EL (cell line): ENCODE results near the gene P3H2.
"Not testable (repeated sequence)": the region's sequence is repeated elsewhere in the genome, so short reads cannot be mapped to it uniquely, and the experiment has no call there.

ENCODE experiments used
- DNase-seq: peaks from one replicate; pipeline ENCODE4 v3.0.0-alpha.2; 2016

Gene P3H2

GRCh38 chr3:190083635-190084034, 37.1 kb downstream of the P3H2 start:
- DNase-seq, result no peak

- DNase-seq, result no peak
Observed at GRCh38 chr3:190081389-190081788, 39.3 kb downstream of the P3H2 start.

DNA sequence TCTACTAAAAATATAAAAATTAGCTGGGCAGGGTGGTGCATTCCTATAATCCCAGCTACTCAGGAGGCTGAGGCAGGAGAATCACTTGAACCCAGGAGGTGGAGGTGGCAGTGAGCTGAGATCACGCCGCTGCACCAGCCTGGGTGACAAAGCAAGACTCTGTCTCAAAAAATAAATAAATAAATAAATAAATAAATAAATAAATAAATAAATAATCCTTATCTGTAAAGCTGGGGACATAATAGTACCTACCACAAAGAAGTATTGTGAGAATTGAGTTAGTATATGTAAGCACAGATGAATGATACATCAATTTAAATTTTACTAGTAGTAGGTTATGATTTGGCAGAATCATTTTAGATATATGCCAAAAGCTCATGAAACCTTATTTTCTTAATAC, 41.5 kb downstream of the P3H2 start:
- DNase-seq, result not testable (repeated sequence)

GRCh38 chr3:190077395-190078045, 43.2 kb downstream of the P3H2 start:
- peak; percentile 21 for DNase-seq

DNA sequence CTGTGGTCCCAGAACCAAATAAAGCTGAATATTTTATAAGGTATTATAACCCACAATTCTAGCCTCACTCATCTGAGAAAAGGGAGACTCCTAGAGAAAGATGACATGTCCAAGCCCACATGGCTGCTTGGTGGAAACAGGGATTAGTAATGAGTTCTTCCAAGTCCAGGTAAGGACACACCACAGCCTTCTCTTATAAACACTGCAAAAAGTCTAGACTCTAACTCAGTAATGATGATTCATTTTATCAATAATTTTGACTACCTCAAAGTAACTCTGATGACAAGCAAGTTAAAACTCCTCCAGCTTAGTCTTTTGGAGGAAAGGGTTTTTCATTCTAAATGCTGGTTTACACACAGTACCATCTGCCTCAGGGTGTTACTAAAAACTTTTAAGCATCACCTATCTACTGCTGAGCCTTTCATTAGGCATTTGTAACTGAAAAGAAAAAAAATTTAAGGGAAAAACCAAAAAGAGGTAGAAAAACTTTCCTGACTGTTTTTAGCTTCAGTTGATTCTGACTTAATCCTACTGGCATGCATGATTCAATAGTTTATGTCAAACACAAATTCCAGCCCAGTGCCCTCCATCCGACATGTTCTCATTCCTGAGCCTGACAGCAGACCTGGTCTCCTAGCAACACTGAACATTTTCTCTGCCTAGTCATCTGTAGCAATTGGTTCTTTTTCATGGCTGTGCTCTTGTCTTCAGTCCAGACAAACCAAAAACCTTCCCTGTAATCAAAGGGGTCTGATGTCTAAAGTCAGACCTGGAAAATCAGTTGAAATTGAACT, 43.9 kb downstream of the P3H2 start:
- DNase-seq, result peak; percentile 98

DNA sequence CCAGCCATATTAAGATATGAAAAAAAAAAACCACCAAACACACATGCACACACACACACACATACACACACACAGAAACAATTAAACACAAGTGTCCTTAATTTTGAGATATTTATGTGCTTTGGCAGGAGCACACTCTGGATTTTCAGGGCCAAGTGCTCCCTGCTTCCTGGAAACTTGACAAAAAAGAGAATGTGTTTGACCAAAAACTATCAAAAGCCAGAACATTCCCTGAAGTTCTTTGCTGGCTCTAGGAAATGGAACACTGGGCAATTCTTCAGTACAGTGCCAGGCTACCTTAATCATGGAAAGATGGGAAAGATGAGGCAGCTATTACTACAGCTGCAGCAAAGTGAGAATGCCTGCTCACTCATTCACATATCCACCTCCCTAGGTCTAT, 44.6 kb downstream of the P3H2 start:
- peak; percentile 19 for DNase-seq

- DNase-seq, result no peak
Observed at GRCh38 chr3:190074817-190075216, 45.9 kb downstream of the P3H2 start.

DNA sequence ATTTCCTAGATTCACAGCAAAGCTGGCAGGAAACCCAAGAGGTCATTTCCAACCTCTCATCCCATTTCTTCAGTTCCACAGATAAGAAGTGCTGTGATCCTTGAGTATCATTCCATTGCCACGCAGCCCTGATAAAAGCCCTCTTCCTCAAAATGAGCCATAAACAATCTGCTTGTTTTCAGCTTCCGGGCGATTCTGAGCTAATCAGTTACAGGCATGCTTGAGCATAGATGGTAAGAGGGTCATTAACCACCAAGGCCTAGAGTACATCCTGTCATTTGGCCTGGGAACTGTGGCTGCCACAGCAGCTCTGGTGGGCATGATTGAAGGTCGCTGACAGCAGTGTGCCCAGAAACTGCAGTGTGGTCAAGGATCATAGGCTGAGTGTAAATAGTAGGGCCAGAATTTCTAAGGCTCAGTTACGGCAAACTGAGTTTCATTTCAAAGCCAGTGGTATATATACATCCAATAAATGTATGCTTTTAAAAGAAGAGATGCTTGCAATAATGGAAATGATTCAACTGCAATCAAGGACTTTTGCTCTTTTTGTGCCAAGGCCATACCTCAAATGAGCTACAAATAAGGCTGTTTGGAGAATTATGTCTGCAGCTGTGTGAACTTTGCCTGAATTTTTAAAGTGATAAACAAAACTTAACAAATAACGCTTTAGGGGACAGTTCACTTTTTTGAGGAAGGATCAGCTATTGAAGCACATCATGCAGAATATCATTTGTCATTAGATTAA, 47.3 kb downstream of the P3H2 start:
- DNase-seq, result no peak

GRCh38 chr3:190072856-190073255, 47.8 kb downstream of the P3H2 start:
- DNase-seq, result no peak

- not testable (repeated sequence) for DNase-seq
Observed at GRCh38 chr3:190071921-190072320, 48.8 kb downstream of the P3H2 start.

DNA sequence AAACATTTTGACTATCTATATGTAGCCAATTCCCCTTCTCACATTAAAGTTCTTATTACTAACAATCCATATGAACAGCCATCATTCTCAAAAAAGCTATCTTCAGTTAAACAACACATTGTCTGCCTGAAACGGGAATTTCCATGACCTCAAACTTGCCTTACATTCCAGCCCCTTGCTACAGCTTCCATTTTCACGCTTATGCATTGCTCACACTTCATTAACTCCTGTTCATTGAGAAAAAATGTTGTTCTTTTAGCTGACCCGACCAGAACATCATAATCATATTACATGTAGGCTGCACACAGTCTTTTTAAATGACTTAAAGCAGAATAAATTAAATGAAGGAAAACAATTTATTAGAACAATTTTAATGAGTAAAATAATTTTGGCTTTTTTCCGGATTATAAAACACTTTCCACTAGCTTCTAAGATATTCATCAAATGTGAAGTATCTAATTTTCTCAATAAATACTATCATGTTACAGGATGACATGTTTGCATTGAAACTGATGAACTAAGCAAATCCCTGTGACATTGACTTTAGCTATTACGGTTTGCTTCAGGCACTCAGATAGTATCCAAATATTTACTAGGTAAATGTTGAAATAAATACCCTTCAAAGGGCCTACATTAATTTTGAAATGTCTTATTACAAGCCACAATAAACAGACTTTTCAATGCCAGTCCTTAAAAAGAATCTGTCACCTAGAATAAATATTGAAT, 49.9 kb downstream of the P3H2 start:
- DNase-seq, result peak; percentile 39

DNA sequence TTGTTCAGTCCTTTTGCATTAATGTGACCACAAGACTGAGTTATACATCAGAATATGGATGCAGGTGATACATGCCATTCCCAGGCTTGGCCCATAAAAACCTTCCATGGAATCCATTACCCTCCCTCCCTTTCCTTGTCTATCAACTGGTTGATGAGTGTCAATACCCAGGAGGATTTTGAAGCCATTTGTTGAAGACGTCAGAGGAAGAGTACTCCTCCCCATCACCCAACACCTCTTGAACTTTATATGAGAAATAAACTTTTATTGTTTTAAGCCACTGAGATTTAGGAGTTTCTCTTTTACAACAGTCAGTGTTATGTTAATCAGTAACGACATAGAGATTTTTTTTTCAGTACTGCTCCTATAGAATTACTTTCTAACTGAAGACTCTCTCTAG, 55.5 kb downstream of the P3H2 start:
- DNase-seq, result no peak

GRCh38 chr3:190064659-190065058, 56.0 kb downstream of the P3H2 start:
- no peak for DNase-seq

- DNase-seq, result peak; percentile 91
Observed at GRCh38 chr3:190064112-190064511, 56.6 kb downstream of the P3H2 start.

DNA sequence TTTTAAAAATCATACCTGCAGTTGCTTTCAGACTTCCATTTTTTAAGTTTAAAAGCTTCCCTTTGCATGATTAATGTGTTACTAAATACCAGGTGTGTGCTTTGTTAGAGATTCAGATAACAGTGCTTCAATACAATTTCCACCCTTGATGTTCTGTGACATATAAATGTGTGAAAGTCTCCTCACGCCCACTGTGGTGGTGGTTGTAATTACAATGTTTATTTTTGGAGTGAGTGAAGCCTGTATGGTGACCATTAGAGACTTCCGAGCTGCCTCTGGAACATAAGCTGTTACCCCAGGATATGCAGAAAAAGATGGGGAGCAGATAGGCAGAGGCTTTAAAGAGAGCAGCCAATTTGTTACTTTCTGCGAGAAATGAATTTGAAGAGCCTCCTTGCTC, 57.2 kb downstream of the P3H2 start:
- DNase-seq, result no peak

GRCh38 chr3:190060192-190060775, 60.4 kb downstream of the P3H2 start:
- no peak for DNase-seq

DNA sequence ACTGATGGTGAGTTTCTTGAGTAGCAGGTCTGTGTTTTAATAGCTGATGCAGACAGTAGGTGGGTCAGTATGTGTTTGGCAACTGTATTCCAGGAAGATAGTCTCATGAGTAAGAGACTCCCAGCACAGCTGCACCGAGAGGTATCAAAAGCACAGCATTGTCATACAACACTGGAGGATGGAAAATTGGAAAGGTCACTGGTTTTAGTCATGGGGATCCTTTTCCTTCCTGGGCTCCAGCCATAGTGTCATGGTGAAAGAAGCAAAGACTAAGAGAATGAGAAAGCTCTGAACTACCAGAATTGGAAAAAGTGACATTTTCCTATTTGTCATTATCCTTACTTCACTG, 61.5 kb downstream of the P3H2 start:
- DNase-seq, result no peak

DNA sequence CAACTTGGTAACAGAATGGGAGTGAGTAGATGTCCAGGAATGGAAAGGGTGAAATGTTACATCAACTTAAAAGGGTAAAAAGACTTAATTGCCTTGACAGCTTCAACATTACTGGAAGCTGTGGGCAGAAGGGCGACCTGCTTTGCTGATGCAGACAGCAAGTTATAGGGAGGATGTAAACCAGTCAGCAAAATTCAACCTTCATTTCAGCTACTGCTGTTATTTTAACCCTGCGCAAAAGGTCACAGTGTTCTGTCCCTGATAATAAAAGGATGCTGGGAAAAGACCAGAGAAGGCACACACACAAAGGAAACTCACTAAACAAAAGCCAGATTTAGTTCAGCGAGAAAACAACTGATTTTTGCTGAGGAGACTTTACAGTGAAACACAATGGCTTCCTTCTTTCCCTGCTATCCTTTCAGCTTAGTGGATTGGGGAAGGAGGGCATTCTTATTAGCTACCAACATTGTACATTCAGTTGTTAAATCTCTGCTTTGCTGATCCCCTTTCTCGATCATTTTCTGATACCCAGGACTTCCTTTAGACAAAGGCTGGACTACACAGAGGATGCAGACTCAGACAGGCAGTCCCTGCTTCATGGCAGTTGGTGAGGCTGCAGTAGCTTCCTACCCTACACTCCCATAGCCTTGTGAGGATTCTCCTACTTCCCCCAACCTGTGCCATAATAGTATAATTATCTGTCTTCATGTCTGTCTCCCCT, 62.0 kb downstream of the P3H2 start:
- DNase-seq, result peak; percentile 65

- DNase-seq, result no peak
Observed at GRCh38 chr3:190056742-190057141, 64.0 kb downstream of the P3H2 start.

DNA sequence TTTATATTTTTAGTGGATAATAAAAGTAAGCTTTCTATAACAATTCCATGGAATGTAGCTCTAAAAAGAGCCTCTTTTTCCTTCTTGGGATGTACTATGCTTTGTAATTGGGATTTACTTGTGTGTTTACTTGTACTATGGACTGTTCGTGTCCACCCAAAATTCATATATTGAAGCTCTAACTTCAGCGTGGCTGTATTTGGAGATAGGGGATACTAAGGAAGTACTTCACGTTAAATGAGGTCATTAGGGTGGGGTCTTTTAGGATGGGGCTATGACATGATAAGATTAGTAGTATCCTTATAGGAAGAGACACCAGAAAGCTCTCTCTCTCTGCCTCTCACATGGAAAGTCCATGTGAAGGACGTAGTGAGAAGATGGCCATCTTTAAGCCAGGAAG, 64.9 kb downstream of the P3H2 start:
- DNase-seq, result no peak

DNA sequence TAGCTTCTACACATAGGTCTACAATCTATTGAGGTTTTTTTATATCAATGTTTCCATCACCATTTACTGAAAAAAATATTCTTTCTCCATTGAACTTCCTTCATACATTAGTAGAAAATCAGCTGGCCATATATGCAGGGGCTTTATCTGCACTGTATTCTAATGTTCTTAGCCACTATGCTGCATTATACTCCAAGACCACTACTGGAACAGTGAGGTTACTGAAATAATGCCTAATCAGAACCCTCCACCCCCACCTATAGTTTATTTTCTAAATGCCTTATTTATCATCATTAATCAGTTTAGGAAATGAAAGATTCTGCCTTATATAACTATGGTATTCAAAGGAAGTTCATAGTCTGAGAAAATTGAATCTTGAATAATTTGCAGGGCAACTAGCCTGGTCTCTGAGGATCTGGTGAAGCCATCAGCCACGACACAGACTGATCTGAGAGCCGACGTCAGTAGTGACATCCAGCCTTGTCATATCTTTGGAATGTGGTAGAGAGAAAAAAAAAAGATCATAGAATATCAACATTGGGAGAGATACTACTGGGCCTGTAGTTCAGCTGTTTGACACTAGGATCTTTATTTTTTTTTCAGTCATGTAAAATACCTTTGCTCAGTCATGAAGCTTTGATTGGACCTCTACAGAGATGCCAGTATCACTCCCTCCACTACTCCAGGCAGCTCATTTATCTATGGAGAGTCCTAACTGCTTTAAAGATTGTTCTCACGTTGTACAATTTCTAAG, 66.6 kb downstream of the P3H2 start:
- peak; percentile 88 for DNase-seq
